K562 (cell line): ENCODE results near the gene PPP1R3G. TPM values are rescaled to one million over a fixed set of nuclear protein-coding genes. Genes with fewer than 3 reads are reported as not detected.

Source experiments
- CBX3 ChIP-seq, 2 experiments: IDR thresholded peaks; 1 replicate in 1 of 2; 2 replicates in 1 of 2; pipeline ENCODE4 v1.6.1; 2012; ENCODE audit warnings: inconsistent platforms in 2 of 2, low read length in 2 of 2, borderline replicate concordance in 1 of 2, control low read depth in 1 of 2
- CCAR2 ChIP-seq: fragments of 200-400 bp; formaldehyde crosslinking; IDR thresholded peaks from 2 replicates; pipeline ENCODE4 v1.6.1; 2017; ENCODE audit warnings: mild to moderate bottlenecking, low read depth, low read length
- FOXA1 ChIP-seq: fragments of 450-650 bp; IDR thresholded peaks from 2 replicates; pipeline ENCODE4 v1.6.1; 2016; ENCODE audit warnings: mild to moderate bottlenecking, borderline replicate concordance
- GTF2E2 ChIP-seq: fragments of 200-800 bp; sonication (Bioruptor generic); IDR thresholded peaks from 2 replicates; pipeline ENCODE4 v1.6.1; 2016; ENCODE audit warnings: missing genetic modification characterization, missing compliant biosample characterization
- HMGN3 ChIP-seq: IDR thresholded peaks from 2 replicates; pipeline ENCODE4 v1.6.1; 2011; ENCODE audit warnings: borderline replicate concordance, low read depth, mild to moderate bottlenecking, mixed read lengths, low read length; ENCODE audit not compliant: insufficient read length; ENCODE audit errors: extremely low read depth
- ID3 ChIP-seq, 2 experiments: fragments of 250-450 bp in 1 of 2; fragments of 450-650 bp in 1 of 2; sonication (Bioruptor Pico) in 1 of 2; IDR thresholded peaks; 2 replicates each; pipeline versions ENCODE4 v1.6.1 to v1.8.0; 2016 to 2021; ENCODE audit warnings: mild to moderate bottlenecking in 2 of 2, moderate library complexity in 2 of 2, missing compliant biosample characterization in 1 of 2, missing genetic modification characterization in 1 of 2
- KDM5B ChIP-seq: fragments of 200-600 bp; sonication (generic); IDR thresholded peaks from 2 replicates; pipeline ENCODE4 v1.6.1; 2012; ENCODE audit warnings: low read depth, mild to moderate bottlenecking, moderate library complexity, low read length, control low read depth, inconsistent platforms; ENCODE audit not compliant: insufficient replicate concordance
- MAFK ChIP-seq: IDR thresholded peaks from 2 replicates; pipeline ENCODE4 v1.6.1; 2011; ENCODE audit warnings: low read length, improper control_type of control experiment
- MLX ChIP-seq, 2 experiments: fragments of 450-650 bp in 1 of 2; sonication (generic) in 1 of 2; formaldehyde crosslinking; conservative IDR thresholded peaks; 2 replicates each; pipeline versions ENCODE4 v1.4.0 to v1.8.1; 2020 to 2022; ENCODE audit warnings: mild to moderate bottlenecking in 1 of 2, missing genetic modification reagents in 1 of 2
- NONO ChIP-seq, 2 experiments: fragments of 200-400 bp in 1 of 2; fragments of 450-650 bp in 1 of 2; formaldehyde crosslinking in 1 of 2; IDR thresholded peaks; 2 replicates each; pipeline ENCODE4 v1.6.1; 2017; ENCODE audit warnings: low read depth in 2 of 2, mild to moderate bottlenecking in 2 of 2, moderate library complexity in 2 of 2, low read length in 1 of 2
- RB1 ChIP-seq: fragments of 450-650 bp; IDR thresholded peaks from 2 replicates; pipeline ENCODE4 v1.6.1; 2017; ENCODE audit warnings: low read depth, mild to moderate bottlenecking
- RFX5 ChIP-seq: IDR thresholded peaks from 2 replicates; pipeline ENCODE4 v1.6.1; 2011; ENCODE audit warnings: low read depth, mild to moderate bottlenecking, improper control_type of control experiment, low read length
- SREBF1 ChIP-seq: fragments of 150-350 bp; IDR thresholded peaks from 2 replicates; pipeline ENCODE4 v1.6.1; 2014; ENCODE audit warnings: antibody characterized with exemption, low read depth, low read length, borderline replicate concordance
- TBL1XR1 ChIP-seq, 2 experiments: IDR thresholded peaks; 2 replicates each; pipeline ENCODE4 v1.6.1; 2012; ENCODE audit warnings: improper control_type of control experiment in 2 of 2, low read length in 2 of 2, mild to moderate bottlenecking in 1 of 2
- ZNF282 ChIP-seq: sonication (generic); formaldehyde crosslinking; IDR thresholded peaks from 2 replicates; pipeline ENCODE4 v1.8.1; 2023; ENCODE audit warnings: missing genetic modification reagents
- ZNF407 ChIP-seq: fragments of 450-650 bp; IDR thresholded peaks from 2 replicates; pipeline ENCODE4 v1.6.1; 2016; ENCODE audit warnings: low read depth
- ZNF586 ChIP-seq: fragments of 450-650 bp; formaldehyde crosslinking; conservative IDR thresholded peaks from 2 replicates; pipeline ENCODE4 v1.4.0; 2020; ENCODE audit warnings: mild to moderate bottlenecking, moderate library complexity
- polyA plus RNA-seq, 8 experiments: library from polyadenylated mRNA; depleted of rRNA in 4 of 8; stranded (reverse) in 5 of 8; unstranded in 3 of 8; fragments of >200 nt; fragmentation: Nextera tagmentation in 2 of 8; fragmentation: Illumina TruSeq in 1 of 8; extraction: Ambion mirVana in 2 of 8; extraction: Trizol in 1 of 8; gene quantifications; 2 replicates each; pipeline versions ENCODE4 v1.2.1 to v1.2.3, GENCODE V29; 2011 to 2014; ENCODE audit warnings: inconsistent platforms in 1 of 8, missing spikeins in 1 of 8
- total RNA-seq, 7 experiments: library from RNA; depleted of rRNA in 6 of 7; stranded (reverse); fragments of >200 nt in 6 of 7; fragmentation: Illumina TruSeq in 2 of 7; extraction: Trizol in 2 of 7; gene quantifications; 2 replicates each; pipeline versions ENCODE4 v1.2.1 to v1.2.3, GENCODE V29; 2011 to 2021; ENCODE audit warnings: low replicate concordance in 1 of 7

Gene PPP1R3G
- total and polyA plus RNA-seq, 9 of the 15 experiments (the other 6 are each of a cell fraction or from before 2014, with no cell fraction given) = 0.01 to 0.13 (median 0.01) TPM; not detected in 4

- TF ChIP-seq RB1 (peak; percentile 60; the same call in 1 of the 2 replicates), ZNF586 (CRISPR knock-in tag) (no peak), ZNF407 (no peak), NONO (IDR thresholded peaks at IDR 0.05; ENCODE audit: low read depth in 2 of 2, low read length in 1 of 2) (peak in 1 of 2 experiments; percentile 72; a peak in 1 of 4 replicates), RFX5 (no peak), HMGN3 (peak; percentile 52), TBL1XR1 (IDR thresholded peaks at IDR 0.05; ENCODE audit: low read length in 2 of 2) (no peak), FOXA1 (no peak), CCAR2 (no peak), ID3 (CRISPR knock-in tag; IDR thresholded peaks at IDR 0.05) (no peak), ID3 (tag; IDR thresholded peaks at IDR 0.05) (no peak), MAFK (no peak), MLX (CRISPR knock-in tag; conservative IDR thresholded peaks at IDR 0.05) (no peak), ZNF282 (no peak), SREBF1 (no peak), CBX3 (IDR thresholded peaks at IDR 0.05; ENCODE audit: borderline replicate concordance in 1 of 2, low read length in 2 of 2) (no peak), GTF2E2 (tag) (no peak), KDM5B (peak; percentile 58)
Measured at GRCh38 chr6:5084360-5084780, 771 bp upstream of the PPP1R3G start (continued).
